Right atrium auricular region (tissue), 2 donors: ENCODE data around the gene PARVG. TPM values are rescaled to one million over a fixed set of nuclear protein-coding genes. Genes with fewer than 3 reads are reported as not detected.

ENCODE experiments used
- DNase-seq: peaks from one replicate; pipeline ENCODE4 v3.0.0-alpha.2; 2019; ENCODE audit warnings: low spot score
- H3K27ac ChIP-seq, 2 donors: fragments of 200-600 bp; sonication (generic); 1 replicate in 1 of 2; 2 replicates in 1 of 2; pipeline ENCODE4 v1.5.1; 2016 to 2019
- H3K27me3 ChIP-seq, 2 donors: fragments of 200-600 bp; sonication (generic); one replicate each; pipeline versions ENCODE4 v1.5.1 to v1.6.0; 2017 to 2019
- H3K36me3 ChIP-seq: fragments of 200-600 bp; sonication (generic); one replicate; pipeline ENCODE4 v1.5.1; 2016
- H3K4me1 ChIP-seq, 2 donors: fragments of 200-600 bp; sonication (generic); one replicate each; pipeline versions ENCODE4 v1.5.1 to v1.6.0; 2017 to 2019
- H3K4me3 ChIP-seq, 2 donors: fragments of 200-600 bp; sonication (generic); 1 replicate in 1 of 2; 2 replicates in 1 of 2; pipeline ENCODE4 v1.5.1; 2017 to 2019; ENCODE audit warnings: mild to moderate bottlenecking in 1 of 2, moderate library complexity in 1 of 2
- H3K9me3 ChIP-seq, 2 donors: fragments of 200-600 bp; sonication (generic); one replicate each; pipeline ENCODE4 v1.5.1; 2019
- total RNA-seq, 2 donors: library from RNA; depleted of rRNA; stranded (reverse); fragments of >200 nt; gene quantifications; one replicate each; pipeline ENCODE4 v1.1.0, GENCODE V29; 2016
- TF ChIP-seq, protein P1 (sequence below), 2 donors: fragments of 200-600 bp; sonication (generic); IDR thresholded peaks; one replicate each; pipeline ENCODE4 v1.5.1; 2019; ENCODE audit warnings: antibody characterized with exemption in 2 of 2

The PARVG gene
- total RNA-seq, 2 donors from 2014 or later, result 2.1 to 7.2 TPM

DNA sequence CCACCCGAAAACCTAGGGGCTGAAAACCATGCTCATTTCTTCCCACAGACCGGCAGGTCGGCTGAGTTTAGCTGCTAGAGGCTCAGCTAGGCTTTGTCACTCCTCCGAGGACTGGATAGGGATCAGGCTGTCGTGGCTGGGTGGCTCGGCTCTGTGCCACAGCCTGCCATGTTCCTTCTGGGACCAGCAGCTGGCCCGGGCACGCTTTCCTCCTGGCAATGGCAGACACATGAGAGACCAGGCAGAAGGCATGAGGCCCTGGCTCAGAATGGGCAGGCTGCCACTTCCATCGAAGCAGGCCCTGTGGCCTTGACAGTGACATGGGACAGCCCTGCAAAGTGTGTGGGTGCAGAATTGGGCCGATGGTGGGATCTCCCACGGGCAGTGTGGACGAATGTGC, 20.9 kb downstream of the PARVG start:
- Histone ChIP-seq H3K4me1 (no peaks in the 10 kb centered on the region), H3K4me3 (no peak overlapping the region), H3K36me3 (no peaks in the 10 kb centered on the region), H3K27me3 (no peaks in the 10 kb centered on the region), H3K27ac (no peak overlapping the region), H3K9me3 (no peaks in the 10 kb centered on the region)
- DNase-seq, result no peak
- TF ChIP-seq, protein P1, sequence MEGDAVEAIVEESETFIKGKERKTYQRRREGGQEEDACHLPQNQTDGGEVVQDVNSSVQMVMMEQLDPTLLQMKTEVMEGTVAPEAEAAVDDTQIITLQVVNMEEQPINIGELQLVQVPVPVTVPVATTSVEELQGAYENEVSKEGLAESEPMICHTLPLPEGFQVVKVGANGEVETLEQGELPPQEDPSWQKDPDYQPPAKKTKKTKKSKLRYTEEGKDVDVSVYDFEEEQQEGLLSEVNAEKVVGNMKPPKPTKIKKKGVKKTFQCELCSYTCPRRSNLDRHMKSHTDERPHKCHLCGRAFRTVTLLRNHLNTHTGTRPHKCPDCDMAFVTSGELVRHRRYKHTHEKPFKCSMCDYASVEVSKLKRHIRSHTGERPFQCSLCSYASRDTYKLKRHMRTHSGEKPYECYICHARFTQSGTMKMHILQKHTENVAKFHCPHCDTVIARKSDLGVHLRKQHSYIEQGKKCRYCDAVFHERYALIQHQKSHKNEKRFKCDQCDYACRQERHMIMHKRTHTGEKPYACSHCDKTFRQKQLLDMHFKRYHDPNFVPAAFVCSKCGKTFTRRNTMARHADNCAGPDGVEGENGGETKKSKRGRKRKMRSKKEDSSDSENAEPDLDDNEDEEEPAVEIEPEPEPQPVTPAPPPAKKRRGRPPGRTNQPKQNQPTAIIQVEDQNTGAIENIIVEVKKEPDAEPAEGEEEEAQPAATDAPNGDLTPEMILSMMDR (IDR thresholded peaks at IDR 0.05), result no peak

DNA sequence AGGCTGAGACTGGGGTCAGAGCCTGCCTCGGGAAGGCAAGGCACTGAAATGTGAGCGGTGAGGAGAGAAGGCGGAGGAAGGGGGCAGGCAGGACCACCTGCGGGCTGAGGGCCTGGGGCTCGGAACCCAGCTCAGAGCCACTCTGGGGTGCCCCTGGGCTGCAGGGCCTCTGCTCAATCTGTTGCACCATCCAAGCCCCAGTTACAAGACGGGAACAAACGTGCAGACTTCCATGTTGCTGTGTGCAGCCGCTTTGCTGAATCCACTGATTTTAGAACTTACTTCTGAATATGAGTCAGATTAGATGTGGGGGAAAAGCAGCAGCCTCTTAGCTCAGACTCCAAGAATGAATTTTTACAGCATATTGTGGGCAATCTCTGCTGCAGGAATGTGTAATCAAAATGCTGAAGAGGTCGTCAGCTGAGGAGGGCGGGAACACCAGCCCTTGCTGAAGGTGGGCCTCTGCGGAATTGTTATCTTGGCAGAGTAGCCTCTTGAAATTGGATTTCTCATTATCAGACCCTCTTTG, 21.6 kb downstream of the PARVG start:
- Histone ChIP-seq H3K27ac (no peak overlapping the region), H3K4me3 (no peak overlapping the region), H3K4me1 (no peaks in the 10 kb centered on the region), H3K27me3 (no peaks in the 10 kb centered on the region), H3K36me3 (no peaks in the 10 kb centered on the region), H3K9me3 (no peaks in the 10 kb centered on the region)
- DNase-seq, result no peak
- TF ChIP-seq, protein P1 (IDR thresholded peaks at IDR 0.05), result no peak

DNA sequence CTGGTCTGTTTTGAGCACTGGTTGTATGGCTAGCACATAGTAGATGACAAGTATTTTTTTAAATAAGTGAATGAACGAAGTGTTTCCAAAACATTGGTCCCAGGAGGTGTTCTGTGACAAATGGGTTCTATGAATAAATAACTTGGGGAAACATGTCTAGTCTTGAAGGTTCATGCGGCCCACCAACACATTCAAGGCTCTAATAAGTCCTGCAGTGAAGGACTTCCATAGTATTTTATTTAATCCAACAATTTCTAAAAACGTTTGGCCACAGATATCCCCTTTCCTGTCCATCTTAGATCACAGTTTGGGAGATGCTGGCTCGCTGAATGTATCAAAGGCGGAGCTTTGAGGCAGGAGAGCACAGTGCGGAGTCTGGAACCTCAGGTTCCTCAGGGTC, 22.5 kb downstream of the PARVG start:
- Histone ChIP-seq H3K36me3 (no peaks in the 10 kb centered on the region), H3K27me3 (no peaks in the 10 kb centered on the region), H3K9me3 (no peaks in the 10 kb centered on the region), H3K27ac (no peak overlapping the region), H3K4me3 (no peak overlapping the region), H3K4me1 (no peaks in the 10 kb centered on the region)
- TF ChIP-seq, protein P1 (IDR thresholded peaks at IDR 0.05), result no peak
- no peak for DNase-seq

DNA sequence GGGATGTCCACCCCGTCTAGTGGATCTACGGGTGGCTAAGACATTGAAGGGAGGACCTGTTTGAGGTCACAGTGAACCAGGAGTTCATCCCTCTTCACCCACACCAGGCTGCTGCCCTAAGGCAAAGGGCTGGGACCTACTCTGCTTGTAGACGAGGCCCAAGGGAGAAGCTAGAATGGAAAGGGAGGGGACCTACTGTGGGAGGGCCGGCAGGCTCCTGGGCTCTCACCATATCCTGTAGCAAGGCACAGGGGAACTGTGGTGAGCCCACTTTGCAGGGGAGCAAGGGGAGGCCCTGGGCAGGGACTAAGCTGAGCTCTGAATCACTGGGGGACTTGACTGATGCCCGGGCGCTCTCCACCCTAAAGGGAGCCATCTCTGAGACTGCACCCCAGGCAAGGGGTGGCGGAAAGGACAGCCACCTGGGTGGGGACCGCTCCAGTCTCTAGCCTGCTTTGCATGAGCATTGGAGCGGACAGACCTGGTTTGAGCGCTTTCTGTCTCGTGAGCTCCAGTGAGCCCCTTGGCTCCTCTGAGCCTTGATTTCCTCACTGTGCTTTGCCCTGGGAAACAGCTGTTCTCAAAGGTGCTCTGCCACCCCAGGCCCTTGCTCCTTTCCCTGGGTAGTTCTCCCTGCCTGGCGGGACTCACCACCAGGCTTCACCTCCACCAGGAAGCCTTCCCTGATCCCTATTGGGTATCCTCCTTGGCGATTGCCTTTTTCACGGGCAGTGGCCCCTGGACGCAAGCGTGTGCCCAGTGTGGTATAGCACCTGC, 24.2 kb downstream of the PARVG start:
- H3K27ac ChIP-seq, result no peak overlapping the region
- no peaks in the 10 kb centered on the region for H3K27me3 ChIP-seq
- TF ChIP-seq, protein P1 (IDR thresholded peaks at IDR 0.05), result no peak
- no peak for DNase-seq
- no peaks in the 10 kb centered on the region for H3K36me3 ChIP-seq
- no peak overlapping the region for H3K4me3 ChIP-seq
- peaks cover 0 to 14% of the 10 kb centered on the region in 2 donors for H3K9me3 ChIP-seq
- H3K4me1 ChIP-seq, result no peaks in the 10 kb centered on the region

DNA sequence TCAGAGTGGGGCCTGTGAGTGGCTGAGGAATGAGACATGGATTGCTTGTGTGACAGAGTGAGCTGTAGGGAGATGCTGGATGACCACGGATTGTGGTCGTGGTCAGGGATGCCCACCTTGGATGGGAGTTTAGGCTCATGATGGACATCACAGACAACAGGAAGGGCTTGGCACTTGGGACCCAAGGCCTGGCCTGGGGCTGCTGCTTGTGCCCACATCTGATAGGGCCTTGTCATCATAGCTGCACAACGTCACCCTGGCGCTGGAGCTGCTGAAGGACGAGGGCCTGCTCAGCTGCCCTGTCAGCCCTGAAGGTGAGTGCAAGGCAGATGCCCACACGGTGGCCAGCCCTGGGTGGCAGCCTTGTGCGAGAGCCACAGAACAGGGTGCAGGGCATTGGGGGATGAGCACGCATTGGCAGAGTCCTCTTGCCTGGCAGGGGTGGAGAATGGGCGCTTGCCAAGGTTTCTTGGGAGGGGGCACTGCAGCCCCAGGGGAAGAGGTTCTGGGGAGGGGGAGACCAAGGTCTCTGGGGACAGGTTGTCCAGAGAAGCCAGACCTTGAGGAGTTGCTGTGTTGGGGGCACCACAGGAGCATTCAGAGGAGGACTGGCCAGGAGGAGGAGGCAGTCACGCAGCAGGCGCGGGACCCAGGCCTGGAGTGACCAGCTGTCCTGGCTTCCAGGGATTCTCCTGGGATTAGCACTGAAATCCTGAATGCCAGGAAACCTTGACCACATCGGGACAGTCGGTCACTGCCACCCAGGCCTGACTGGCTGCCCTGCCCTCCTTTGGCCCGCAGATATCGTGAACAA, 25.0 kb downstream of the PARVG start:
- Histone ChIP-seq H3K27ac (no peak overlapping the region), H3K4me3 (no peak overlapping the region), H3K36me3 (no peaks in the 10 kb centered on the region), H3K27me3 (no peaks in the 10 kb centered on the region), H3K4me1 (no peaks in the 10 kb centered on the region), H3K9me3 (peaks cover 0 to 21% of the 10 kb centered on the region in 2 donors)
- DNase-seq, result no peak
- TF ChIP-seq, protein P1 (IDR thresholded peaks at IDR 0.05), result no peak
